HG02840 (cell line): ENCODE results near the gene PRPSAP2.
"Not testable (repeated sequence)": the region's sequence is repeated elsewhere in the genome, so short reads cannot be mapped to it uniquely, and the experiment has no call there.

Experiments used
- ATAC-seq: cut with Tn5 transposase; IDR thresholded peaks from one replicate; pipeline ENCODE4 v1.9.1; 2021; ENCODE audit warnings: mild to moderate bottlenecking, moderate library complexity, moderate number of reproducible peaks; ENCODE audit not compliant: unreplicated experiment, low FRiP score

PRPSAP2 gene

GRCh38 chr17:18937981-18938691 lies 80.2 kb downstream of the PRPSAP2 start:
- no peak for ATAC-seq

- ATAC-seq: no peak
These were observed 80.7 kb downstream of the PRPSAP2 start for GRCh38 chr17:18938692-18939023.

GRCh38 chr17:18944646-18945045 lies 86.7 kb downstream of the PRPSAP2 start:
- no peak for ATAC-seq

- ATAC-seq: no peak
These were observed 88.6 kb downstream of the PRPSAP2 start for GRCh38 chr17:18946536-18946935.

- no peak for ATAC-seq
These were observed 89.9 kb downstream of the PRPSAP2 start for GRCh38 chr17:18947866-18948265.

- no peak for ATAC-seq
These were observed 90.6 kb downstream of the PRPSAP2 start for GRCh38 chr17:18948476-18949006.

GRCh38 chr17:18949566-18949965 lies 91.6 kb downstream of the PRPSAP2 start:
- no peak for ATAC-seq

- no peak for ATAC-seq
These were observed 92.4 kb downstream of the PRPSAP2 start for GRCh38 chr17:18950346-18950745.

- ATAC-seq: no peak
These were observed 93.3 kb downstream of the PRPSAP2 start for GRCh38 chr17:18950944-18951905.

- ATAC-seq: no peak
These were observed 94.3 kb downstream of the PRPSAP2 start, which contains the start of gene SLC5A10 for GRCh38 chr17:18951941-18952842. TSS of gene SLC5A10 (plus strand) at chr17:18952165. CDS start at chr17:18952206, 41 bp downstream.

GRCh38 chr17:18953231-18953728 lies 95.3 kb downstream of the PRPSAP2 start:
- ATAC-seq: no peak

- ATAC-seq: no peak
These were observed 96.4 kb downstream of the PRPSAP2 start for GRCh38 chr17:18954321-18954720.

- ATAC-seq: no peak
These were observed 97.1 kb downstream of the PRPSAP2 start for GRCh38 chr17:18955009-18955408.

GRCh38 chr17:18956021-18956420 lies 98.1 kb downstream of the PRPSAP2 start:
- not testable (repeated sequence) for ATAC-seq

- no peak for ATAC-seq
These were observed 98.7 kb downstream of the PRPSAP2 start for GRCh38 chr17:18956581-18956980.

GRCh38 chr17:18957831-18958230 lies 99.9 kb downstream of the PRPSAP2 start:
- ATAC-seq: no peak

GRCh38 chr17:18958611-18959010 lies 100.7 kb downstream of the PRPSAP2 start:
- no peak for ATAC-seq

- no peak for ATAC-seq
These were observed 101.3 kb downstream of the PRPSAP2 start for GRCh38 chr17:18959071-18959844.

- no peak for ATAC-seq
These were observed 101.9 kb downstream of the PRPSAP2 start for GRCh38 chr17:18959845-18960240.
